GM18868 (cell line): ENCODE results near the gene KRTAP20-2.

ENCODE experiments used
- ATAC-seq: cut with Tn5 transposase; IDR thresholded peaks from one replicate; pipeline ENCODE4 v1.9.1; 2021; ENCODE audit warnings: mild to moderate bottlenecking, moderate library complexity; ENCODE audit not compliant: unreplicated experiment

KRTAP20-2 gene

DNA sequence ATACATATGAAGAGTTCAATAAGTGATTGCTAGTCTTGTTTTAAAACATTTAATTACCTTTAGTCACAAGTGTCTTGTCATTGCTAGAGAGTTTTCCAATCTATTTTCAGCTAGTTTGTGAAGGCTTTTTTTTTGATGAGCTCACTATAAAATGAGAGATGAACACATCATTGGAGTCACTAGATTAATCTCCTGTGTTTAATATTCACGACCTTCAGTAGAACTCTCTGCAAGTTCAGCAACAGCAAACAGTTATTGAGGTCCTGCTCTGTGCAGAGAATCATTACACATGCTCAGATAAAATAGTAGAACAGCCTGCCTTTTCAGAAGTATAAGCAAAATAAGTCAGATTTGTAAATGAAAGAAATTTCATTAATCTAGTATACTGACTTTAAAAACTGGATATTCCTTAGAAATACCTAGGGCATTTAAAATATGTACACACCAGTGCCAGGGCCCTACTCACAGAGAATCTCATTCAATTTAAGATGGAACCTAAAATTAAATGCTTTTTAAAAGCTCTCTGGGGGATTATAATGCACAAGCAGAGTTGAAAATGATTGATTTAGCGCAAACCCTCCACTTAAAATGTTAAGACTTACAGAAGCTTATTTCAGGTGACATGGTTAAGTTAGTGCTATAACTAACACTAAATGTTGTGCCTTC is 38.1 kb downstream of the KRTAP20-2 start:
- ATAC-seq = no peak

DNA sequence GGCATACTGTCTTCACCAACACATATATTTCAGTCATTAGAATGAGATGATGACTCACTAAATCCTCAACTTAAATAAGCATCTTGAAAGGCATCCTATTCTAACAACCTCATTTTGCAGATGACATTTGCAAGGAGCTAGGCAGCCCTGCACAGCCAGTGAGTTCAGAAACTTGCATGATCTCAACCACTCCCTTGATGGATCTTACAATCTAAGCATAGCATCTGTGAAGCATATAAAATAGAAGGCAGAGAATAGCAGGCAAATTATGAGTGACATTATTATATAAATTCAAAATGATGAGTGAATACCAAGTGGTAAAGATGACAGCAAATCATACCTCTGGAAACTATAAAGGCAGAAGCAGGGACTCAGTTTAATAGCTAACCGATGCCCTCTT is 39.3 kb downstream of the KRTAP20-2 start:
- ATAC-seq = no peak

DNA sequence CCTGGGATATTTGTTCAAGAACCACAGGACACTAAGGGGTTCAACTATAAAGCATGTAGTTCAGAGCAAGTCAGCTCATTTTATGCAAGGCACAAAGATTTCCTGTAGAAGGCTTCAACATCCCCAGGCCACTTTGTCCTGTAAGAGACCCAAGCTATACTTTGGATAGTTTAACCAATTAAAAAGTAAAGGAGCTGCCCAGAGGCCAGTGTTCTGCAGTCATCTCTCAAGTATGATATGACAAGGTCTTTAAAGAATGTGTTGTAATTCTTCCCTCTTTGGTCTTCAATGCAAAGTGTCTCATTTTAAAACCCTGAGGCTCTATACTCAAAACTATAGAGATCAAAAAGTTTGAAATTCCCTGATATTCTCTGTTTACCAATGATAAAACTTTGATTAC is 41.7 kb downstream of the KRTAP20-2 start:
- ATAC-seq = no peak

DNA sequence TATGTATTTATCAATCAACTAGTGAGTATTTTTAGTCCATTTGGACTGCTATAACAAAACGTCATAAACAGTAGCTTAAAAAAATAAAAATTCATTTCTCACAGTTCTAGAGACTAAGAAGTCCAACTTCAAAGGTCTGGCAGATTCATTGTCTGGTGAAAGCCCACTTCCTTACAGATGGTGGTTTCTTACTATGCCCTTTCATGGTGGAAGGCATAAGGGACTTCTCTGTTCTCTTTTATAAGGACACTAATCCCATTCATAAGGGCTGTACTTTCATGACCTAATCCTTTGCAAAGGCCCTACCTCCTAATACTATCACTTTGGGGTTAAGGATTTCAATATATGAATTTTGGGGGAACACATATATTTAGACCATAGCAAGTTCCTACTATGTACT is 45.6 kb downstream of the KRTAP20-2 start:
- ATAC-seq = no peak

DNA sequence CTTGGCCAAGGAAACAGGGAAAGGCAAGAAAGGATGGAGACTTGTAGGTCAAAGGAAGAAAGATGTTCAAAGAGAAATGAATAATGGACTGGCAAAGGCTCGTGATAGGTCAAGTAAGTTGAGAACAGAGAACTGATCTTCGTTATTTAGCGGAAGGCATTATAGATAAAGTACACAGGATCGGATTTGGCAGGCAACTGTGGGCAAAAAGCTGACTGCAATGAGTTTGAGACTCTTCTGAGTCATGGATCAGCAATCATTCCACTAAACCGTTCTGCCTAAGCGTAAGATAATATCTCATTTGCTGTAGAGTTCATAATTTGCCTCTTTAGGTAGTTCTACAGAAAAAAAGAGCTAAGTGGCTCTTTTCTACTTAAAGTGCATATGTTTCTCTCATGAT is 49.5 kb downstream of the KRTAP20-2 start:
- ATAC-seq = no peak
